ENCODE results near the gene LGSN. TPM values are rescaled to one million over a fixed set of nuclear protein-coding genes. Genes with fewer than 3 reads are reported as not detected.
A peak's percentile ranks its signal among the peaks of the same experiment; 100 is the strongest.

Gene LGSN
- total and polyA plus RNA-seq, 2 donors (not counting 3 experiments of a cell fraction or from before 2014, with no cell fraction given): not detected

GRCh38 chr6:63347599-63347998, 27.8 kb upstream of the LGSN start:
- POLR2A ChIA-PET: interaction anchor here (1.4 kb wide), 1 partner anchor 455 kb away, joined by 4 read pairs; no protein-coding TSS in a partner anchor
- CTCF ChIA-PET: interaction anchor here (1.4 to 7.6 kb wide), 3 partner anchors 250 to 456 kb away, joined by 4 to 183 read pairs (median 10); no protein-coding TSS in a partner anchor

GRCh38 chr6:63346217-63346835, 26.5 kb upstream of the LGSN start:
- Histone ChIP-seq H3K9me1 (replicated peaks; ENCODE audit: control insufficient read depth, extremely low read depth, insufficient read depth, low read length) (no peaks in the 10 kb centered on the region), H3K9me3 (replicated peaks; ENCODE audit: control insufficient read depth, insufficient read depth, low read length) (no peaks in the 10 kb centered on the region), H3K4me2 (ENCODE audit: insufficient read depth, low read length) (no peak overlapping the region), H4K20me1 (replicated peaks; ENCODE audit: control insufficient read depth, extremely low read depth, insufficient read depth, low read length) (no peaks in the 10 kb centered on the region), H3K9ac (replicated peaks; ENCODE audit: extremely low read depth, insufficient read depth, low read length) (no peak overlapping the region), H3K27me3 (ENCODE audit: control insufficient read depth in 2 of 2, insufficient read depth in 2 of 2, low read length in 2 of 2) (no peaks in the 10 kb centered on the region), H3K79me2 (ENCODE audit: control insufficient read depth, insufficient read depth, low read length) (no peaks in the 10 kb centered on the region), H2AFZ (ENCODE audit: low read depth, low read length) (no peak overlapping the region), H3K4me3 (replicated peaks in 1 of 3; ENCODE audit: insufficient read depth in 1 of 3, low read depth in 1 of 3, low read length in 3 of 3) (no peak overlapping the region), H3K4me1 (ENCODE audit: control insufficient read depth, extremely low read depth, insufficient read depth, low read length) (peaks cover 22% of the 10 kb centered on the region), H3K36me3 (ENCODE audit: control insufficient read depth in 2 of 2, extremely low read depth in 1 of 2, insufficient read depth in 2 of 2, low read length in 2 of 2) (no peaks in the 10 kb centered on the region), H3K27ac (ENCODE audit: insufficient read depth, low read depth, low read length) (no peak overlapping the region)
- DNase-seq (ENCODE audit: low read depth, low spot score): no peak
- dilution Hi-C loops (cut with MboI; ENCODE audit: extremely low pct_ligation_motif_present, low sequenced_read_pairs): no loop called here
- BruUV-seq (replicated peaks): no TSS peak
- ChIA-PET POLR2A (interaction anchor here (1.4 kb wide), 1 partner anchor 456 kb away, joined by 4 read pairs; no protein-coding TSS in a partner anchor), CTCF (interaction anchor here (2.4 kb wide), 1 partner anchor 418 kb away, joined by 10 read pairs; no protein-coding TSS in a partner anchor)
- no peak for FAIRE-seq
- intact Hi-C loops (cut with micrococcal nuclease): no loop called here
- TF ChIP-seq MAX (IDR thresholded peaks at IDR 0.05; ENCODE audit: insufficient read depth, insufficient read length) (no peak), CTCF (IDR thresholded peaks at IDR 0.05; ENCODE audit: extremely low read depth in 1 of 2, insufficient read depth in 1 of 2, low read depth in 1 of 2, low read length in 2 of 2) (no peak), POLR2AphosphoS5 (IDR thresholded peaks at IDR 0.05; ENCODE audit: insufficient read depth, low read depth, low read length) (no peak), GATA2 (IDR thresholded peaks at IDR 0.05; ENCODE audit: insufficient read depth, insufficient read length, low read depth, low read length) (no peak), EZH2 (IDR thresholded peaks at IDR 0.05; ENCODE audit: borderline replicate concordance, low read depth, low read length, severe bottlenecking) (no peak), JUN (IDR thresholded peaks at IDR 0.05; ENCODE audit: borderline replicate concordance, insufficient read depth, insufficient read length, low read depth) (no peak), FOS (IDR thresholded peaks at IDR 0.05; ENCODE audit: borderline replicate concordance, insufficient read depth, low read length) (no peak), POLR2A (IDR thresholded peaks at IDR 0.05; ENCODE audit: low read depth, low read length) (no peak), MYC (IDR thresholded peaks at IDR 0.05; ENCODE audit: low read depth, low read length) (no peak)

More at GRCh38 chr6:63347599-63347998, 27.8 kb upstream of the LGSN start:
- no peaks in the 10 kb centered on the region for H3K79me2 ChIP-seq (ENCODE audit: control insufficient read depth, insufficient read depth, low read length)
- H3K27ac ChIP-seq (ENCODE audit: insufficient read depth, low read depth, low read length): peak overlapping the region; percentile 29
- H3K36me3 ChIP-seq (ENCODE audit: control insufficient read depth in 2 of 2, extremely low read depth in 1 of 2, insufficient read depth in 2 of 2, low read length in 2 of 2): no peaks in the 10 kb centered on the region
- H4K20me1 ChIP-seq (replicated peaks; ENCODE audit: control insufficient read depth, extremely low read depth, insufficient read depth, low read length): no peaks in the 10 kb centered on the region
- intact Hi-C loops (cut with micrococcal nuclease) (no loop called here), dilution Hi-C loops (cut with MboI; ENCODE audit: extremely low pct_ligation_motif_present, low sequenced_read_pairs) (no loop called here)
- BruUV-seq (replicated peaks): no TSS peak
- DNase-seq (ENCODE audit: low read depth, low spot score) (peak; percentile 68), FAIRE-seq (peak; percentile 74)
- H3K4me3 ChIP-seq (replicated peaks in 1 of 3; ENCODE audit: insufficient read depth in 1 of 3, low read depth in 1 of 3, low read length in 3 of 3): no peak overlapping the region
- no peaks in the 10 kb centered on the region for H3K9me1 ChIP-seq (replicated peaks; ENCODE audit: control insufficient read depth, extremely low read depth, insufficient read depth, low read length)
- no peak overlapping the region for H3K9ac ChIP-seq (replicated peaks; ENCODE audit: extremely low read depth, insufficient read depth, low read length)
- H2AFZ ChIP-seq (ENCODE audit: low read depth, low read length): no peak overlapping the region
- H3K27me3 ChIP-seq (ENCODE audit: control insufficient read depth in 2 of 2, insufficient read depth in 2 of 2, low read length in 2 of 2): no peaks in the 10 kb centered on the region
- TF ChIP-seq MAX (IDR thresholded peaks at IDR 0.05; ENCODE audit: insufficient read depth, insufficient read length) (no peak), GATA2 (IDR thresholded peaks at IDR 0.05; ENCODE audit: insufficient read depth, insufficient read length, low read depth, low read length) (peak; percentile 63), FOS (IDR thresholded peaks at IDR 0.05; ENCODE audit: borderline replicate concordance, insufficient read depth, low read length) (peak; percentile 97), JUN (IDR thresholded peaks at IDR 0.05; ENCODE audit: borderline replicate concordance, insufficient read depth, insufficient read length, low read depth) (peak; percentile 72)
- peaks cover 24% of the 10 kb centered on the region for H3K4me1 ChIP-seq (ENCODE audit: control insufficient read depth, extremely low read depth, insufficient read depth, low read length)
- no peaks in the 10 kb centered on the region for H3K9me3 ChIP-seq (replicated peaks; ENCODE audit: control insufficient read depth, insufficient read depth, low read length)
- H3K4me2 ChIP-seq (ENCODE audit: insufficient read depth, low read length): peak overlapping the region; percentile 16
